H1 (cell line): ENCODE results near the gene IGSF23. TPM values are rescaled to one million over a fixed set of nuclear protein-coding genes. Genes with fewer than 3 reads are reported as not detected.

Experiments
- CTCF ChIA-PET: fragments of 300-600 bp; sonication (Branson Sonifier 250); formaldehyde crosslinking; loops from one replicate; lab custom pipeline; 2021; ENCODE audit not compliant: partially characterized antibody; lab: Charles Lee
- POLR2A ChIA-PET: fragments of 300-600 bp; sonication (Branson Sonifier 250); formaldehyde crosslinking; loops from one replicate; lab custom pipeline; 2021; ENCODE audit warnings: inconsistent platforms; ENCODE audit not compliant: partially characterized antibody; lab: Charles Lee
- DNase-seq, 2 experiments: peaks; one replicate each; pipeline versions ENCODE4 v3.0.0 to v3.0.0-alpha.2; 2010 to 2022; ENCODE audit warnings: low spot score in 2 of 2, low read depth in 1 of 2, mixed read lengths in 1 of 2
- FAIRE-seq: peaks from 2 replicates; lab custom pipeline; 2011; peaks lifted over from hg19 to GRCh38; lab: Jason Lieb, UNC
- H2AFZ ChIP-seq: 2 replicates; pipeline ENCODE4 v1.8.1; 2012; ENCODE audit warnings: low read length, inconsistent platforms
- H2AK5ac ChIP-seq: 2 replicates; pipeline ENCODE4 v1.6.1; 2013; ENCODE audit warnings: low read depth, low read length
- H2BK120ac ChIP-seq: replicated peaks from 2 replicates; pipeline ENCODE3; 2013; ENCODE audit warnings: low read depth, low read length, inconsistent platforms
- H2BK12ac ChIP-seq: 2 replicates; pipeline ENCODE4 v1.6.1; 2013; ENCODE audit warnings: low read depth, low read length
- H2BK15ac ChIP-seq: 2 replicates; pipeline ENCODE4 v1.6.1; 2013; ENCODE audit warnings: low read length
- H2BK20ac ChIP-seq: 2 replicates; pipeline ENCODE4 v1.6.1; 2013; ENCODE audit warnings: low read length
- H2BK5ac ChIP-seq: 2 replicates; pipeline ENCODE4 v1.6.1; 2013; ENCODE audit warnings: low read depth, low read length
- H3K14ac ChIP-seq: 2 replicates; pipeline ENCODE4 v1.6.1; 2013; ENCODE audit warnings: inconsistent platforms; ENCODE audit not compliant: insufficient read length
- H3K18ac ChIP-seq: 2 replicates; pipeline ENCODE4 v1.6.1; 2013; ENCODE audit warnings: low read length; ENCODE audit errors: extremely low read depth
- H3K23ac ChIP-seq: 2 replicates; pipeline ENCODE4 v1.6.1; 2013; ENCODE audit warnings: inconsistent platforms; ENCODE audit not compliant: insufficient read length
- H3K23me2 ChIP-seq: 2 replicates; pipeline ENCODE4 v1.6.1; 2013; ENCODE audit warnings: low read depth, low read length
- H3K27ac ChIP-seq: 2 replicates; pipeline ENCODE4 v1.6.1; 2011; ENCODE audit warnings: low read depth, low read length, inconsistent platforms
- H3K27me3 ChIP-seq, 4 experiments: replicated peaks in 1 of 4; 1 replicate in 1 of 4; 2 replicates in 3 of 4; pipeline versions ENCODE4 v1.6.1 to v1.8.1; 2011 to 2013; ENCODE audit warnings: low read length in 3 of 4, mild to moderate bottlenecking in 3 of 4, inconsistent platforms in 2 of 4, mixed read lengths in 2 of 4, moderate library complexity in 1 of 4; ENCODE audit not compliant: control insufficient read depth in 3 of 4, insufficient read depth in 3 of 4; ENCODE audit errors: extremely low read depth in 1 of 4
- H3K36me3 ChIP-seq, 4 experiments: 2 replicates each; pipeline versions ENCODE4 v1.6.1 to v1.8.1; 2011 to 2013; ENCODE audit warnings: mild to moderate bottlenecking in 4 of 4, low read length in 3 of 4, moderate library complexity in 2 of 4, control low read depth in 1 of 4, inconsistent platforms in 1 of 4; ENCODE audit not compliant: insufficient read depth in 4 of 4, control insufficient read depth in 2 of 4
- H3K4ac ChIP-seq: replicated peaks from 2 replicates; pipeline ENCODE3; 2013; ENCODE audit warnings: low read length, low read depth, mixed read lengths, inconsistent platforms; ENCODE audit not compliant: insufficient read length
- H3K4me1 ChIP-seq, 4 experiments: replicated peaks in 1 of 4; 1 replicate in 1 of 4; 2 replicates in 3 of 4; pipeline versions ENCODE4 v1.6.1 to v1.8.1; 2011 to 2013; ENCODE audit warnings: low read length in 3 of 4, inconsistent platforms in 2 of 4, mixed read lengths in 1 of 4; ENCODE audit not compliant: insufficient read depth in 4 of 4, control insufficient read depth in 3 of 4
- H3K4me2 ChIP-seq, 2 experiments: 2 replicates each; pipeline versions ENCODE4 v1.6.1 to v1.8.1; 2011 to 2013; ENCODE audit warnings: low read depth in 2 of 2, low read length in 2 of 2, control low read depth in 1 of 2, inconsistent platforms in 1 of 2, mild to moderate bottlenecking in 1 of 2; ENCODE audit not compliant: insufficient read depth in 1 of 2
- H3K4me3 ChIP-seq, 4 experiments: fragments of 200-600, 300-600 bp in 1 of 4; sonication (generic), shearing (Covaris generic), sonication (Bioruptor Twin) in 1 of 4; 2 replicates each; pipeline versions ENCODE4 v1.5.1 to v1.8.1; 2011 to 2016; ENCODE audit warnings: low read length in 4 of 4, low read depth in 3 of 4, control low read depth in 2 of 4, inconsistent platforms in 2 of 4, mild to moderate bottlenecking in 2 of 4, mixed read lengths in 1 of 4, moderate library complexity in 1 of 4; ENCODE audit not compliant: insufficient read depth in 2 of 4; ENCODE audit errors: extremely low read depth in 1 of 4
- H3K56ac ChIP-seq: replicated peaks from 2 replicates; pipeline ENCODE3; 2013; ENCODE audit warnings: low read depth, mild to moderate bottlenecking, mixed read lengths, low read length, inconsistent platforms; ENCODE audit not compliant: insufficient read length
- H3K79me1 ChIP-seq: 2 replicates; pipeline ENCODE4 v1.6.1; 2013; ENCODE audit warnings: low read depth, low read length, control low read depth
- H3K79me2 ChIP-seq, 2 experiments: 2 replicates each; pipeline versions ENCODE4 v1.6.1 to v1.8.1; 2012 to 2013; ENCODE audit warnings: low read length in 2 of 2, mild to moderate bottlenecking in 2 of 2, inconsistent platforms in 1 of 2; ENCODE audit not compliant: insufficient read depth in 2 of 2, control insufficient read depth in 1 of 2
- H3K9ac ChIP-seq, 4 experiments: replicated peaks in 1 of 4; 1 replicate in 1 of 4; 2 replicates in 3 of 4; pipeline versions ENCODE4 v1.6.1 to v1.8.1; 2011 to 2013; ENCODE audit warnings: low read depth in 3 of 4, low read length in 3 of 4, control low read depth in 2 of 4, mild to moderate bottlenecking in 2 of 4, moderate library complexity in 2 of 4, inconsistent platforms in 1 of 4; ENCODE audit errors: extremely low read depth in 1 of 4
- H3K9me3 ChIP-seq, 2 experiments: 2 replicates each; pipeline versions ENCODE4 v1.6.1 to v1.8.1; 2012 to 2013; ENCODE audit warnings: mild to moderate bottlenecking in 2 of 2, moderate library complexity in 2 of 2, control low read depth in 1 of 2, inconsistent platforms in 1 of 2, low read depth in 1 of 2, low read length in 1 of 2, mixed read lengths in 1 of 2; ENCODE audit not compliant: insufficient read depth in 2 of 2
- H4K20me1 ChIP-seq, 2 experiments: replicated peaks in 1 of 2; 2 replicates each; pipeline versions ENCODE3 to v1.8.1; 2011 to 2013; ENCODE audit warnings: inconsistent platforms in 2 of 2, low read length in 2 of 2, mild to moderate bottlenecking in 1 of 2; ENCODE audit not compliant: insufficient read depth in 2 of 2, control insufficient read depth in 1 of 2
- H4K5ac ChIP-seq: 2 replicates; pipeline ENCODE4 v1.6.1; 2013; ENCODE audit warnings: low read length, low read depth, mixed read lengths, inconsistent platforms; ENCODE audit not compliant: insufficient read length
- H4K8ac ChIP-seq: 2 replicates; pipeline ENCODE4 v1.8.0; 2013; ENCODE audit warnings: mild to moderate bottlenecking, moderate library complexity, low read length, inconsistent platforms; ENCODE audit not compliant: insufficient read depth; ENCODE audit errors: extremely low read depth
- H4K91ac ChIP-seq: replicated peaks from 2 replicates; pipeline ENCODE3; 2013; ENCODE audit warnings: low read length, mixed read lengths, inconsistent platforms; ENCODE audit not compliant: insufficient read length
- CHD2 ChIP-seq: IDR thresholded peaks from 2 replicates; pipeline ENCODE4 v1.6.1; 2012; ENCODE audit warnings: low read length, improper control_type of control experiment
- POLR2A ChIP-seq, 2 experiments: IDR thresholded peaks; 1 replicate in 1 of 2; 2 replicates in 1 of 2; pipeline ENCODE4 v1.6.1; 2011; ENCODE audit warnings: low read depth in 2 of 2, low read length in 2 of 2, mild to moderate bottlenecking in 2 of 2; ENCODE audit errors: control extremely low read depth in 1 of 2
- RXRA ChIP-seq: IDR thresholded peaks from 2 replicates; pipeline ENCODE4 v1.6.1; 2011; ENCODE audit warnings: low read depth, mild to moderate bottlenecking, low read length, moderate library complexity; ENCODE audit not compliant: insufficient read depth
- SP2 ChIP-seq: IDR thresholded peaks from 2 replicates; pipeline ENCODE4 v1.6.1; 2012; ENCODE audit warnings: mild to moderate bottlenecking, low read length, inconsistent platforms
- TCF12 ChIP-seq: IDR thresholded peaks from 2 replicates; pipeline ENCODE4 v1.6.1; 2011; ENCODE audit warnings: low read depth, mild to moderate bottlenecking, low read length
- USF2 ChIP-seq: IDR thresholded peaks from 2 replicates; pipeline ENCODE4 v1.6.1; 2011; ENCODE audit warnings: low read length, improper control_type of control experiment
- WGBS, 2 experiments: shearing (Covaris generic) in 1 of 2; methylation state at CpG; one replicate each; pipeline versions ENCODE4 v1.1.6 to v1.1.7; 2013 to 2015; ENCODE audit warnings: low lambda C conversion rate in 2 of 2, mixed read lengths in 2 of 2, inconsistent platforms in 1 of 2, low coverage in 1 of 2, missing lambda C conversion rate in 1 of 2; ENCODE audit not compliant: insufficient replicate concordance in 2 of 2, insufficient coverage in 1 of 2, insufficient read length in 1 of 2; ENCODE audit errors: extremely low coverage in 1 of 2, missing lambda C conversion rate in 1 of 2; 5-methylcytosine and 5-hydroxymethylcytosine counted together
- polyA plus RNA-seq, 7 experiments: library from polyadenylated mRNA; depleted of rRNA in 3 of 7; stranded (reverse) in 5 of 7; unstranded in 2 of 7; fragments of >200 nt in 5 of 7; fragments of 200-250 nt in 2 of 7; gene quantifications; 1 replicate in 5 of 7; 2 replicates in 1 of 7; 4 replicates in 1 of 7; pipeline versions ENCODE4 v1.2.1 to v1.2.3, GENCODE V29; 2011 to 2013; ENCODE audit warnings: missing spikeins in 2 of 7, mixed read lengths in 2 of 7
- total RNA-seq: library from RNA; stranded (reverse); fragmentation: NEBNext Ultra II Directional; extraction: Animal tissue kit (Norgen Biotek cat#: 25700); gene quantifications from 2 replicates; pipeline ENCODE4 v1.2.1, GENCODE V29; 2021

The IGSF23 gene
- total and polyA plus RNA-seq, 2 of the 8 experiments (the other 6 are each of a cell fraction or from before 2014, with no cell fraction given), result not detected

- no peaks in the 10 kb centered on the region for H3K36me3 ChIP-seq
- H3K9ac ChIP-seq, result no peak overlapping the region
- TF ChIP-seq TCF12, result no peak
- no peak for TF ChIP-seq USF2
- TF ChIP-seq POLR2A (IDR thresholded peaks at IDR 0.05; ENCODE audit: control extremely low read depth in 1 of 2, low read depth in 2 of 2, low read length in 2 of 2), result no peak
- no peak for TF ChIP-seq CHD2
- no peak for TF ChIP-seq RXRA
- no peak for TF ChIP-seq SP2
Observed at GRCh38 chr19:44608391-44608821, 5.0 kb upstream of the IGSF23 start.

More at GRCh38 chr19:44608391-44608821, 5.0 kb upstream of the IGSF23 start:
- Histone ChIP-seq H3K4me1 (peaks cover 0 to 8% (median 4%) of the 10 kb centered on the region in 4 experiments; a peak in 5 of 7 replicates), H2BK20ac (no peak overlapping the region), H3K27ac (no peak overlapping the region), H3K4me3 (no peak overlapping the region), H2BK15ac (no peak overlapping the region), H3K27me3 (no peaks in the 10 kb centered on the region), H4K20me1 (no peaks in the 10 kb centered on the region), H2BK120ac (no peak overlapping the region), H3K18ac (no peak overlapping the region), H2BK12ac (no peak overlapping the region), H3K4me2 (no peak overlapping the region), H4K8ac (no peak overlapping the region), H3K23ac (no peak overlapping the region), H2BK5ac (no peak overlapping the region), H3K23me2 (no peaks in the 10 kb centered on the region), H3K79me2 (no peaks in the 10 kb centered on the region), H2AFZ (no peak overlapping the region), H3K4ac (no peak overlapping the region), H4K5ac (no peak overlapping the region), H3K56ac (no peak overlapping the region), H3K9me3 (no peaks in the 10 kb centered on the region), H4K91ac (no peak overlapping the region), H2AK5ac (no peak overlapping the region), H3K14ac (no peak overlapping the region), H3K79me1 (no peaks in the 10 kb centered on the region)
- 84% methylated on average over 7 of the region's 7 CpGs; no CpG with 5 or more reads in 1 of the 2 experiments for WGBS, 2 experiments
- CTCF ChIA-PET, result interaction anchor here (0.9 to 5.8 kb wide), 2 partner anchors 33 to 49 kb away, joined by 3 to 27 read pairs; no protein-coding TSS in a partner anchor
- DNase-seq (no peak), FAIRE-seq (no peak)
- POLR2A ChIA-PET, result interaction anchor here (1.3 kb wide), 1 partner anchor 27 kb away, joined by 3 read pairs; no protein-coding TSS in a partner anchor
